ENCODE measurements around the gene ZNF610. TPM values are rescaled to one million over a fixed set of nuclear protein-coding genes. Genes with fewer than 3 reads are reported as not detected.

ZNF610 gene
- total RNA-seq, 1 experiment from 2014 or later, result 0.47 TPM

GRCh38 chr19:52370341-52370710 is 34.3 kb downstream of the ZNF610 start:
- in situ Hi-C loops (cut with HindIII; ENCODE audit: low sequenced_read_pairs), result no loop called here
- DNase-seq (ENCODE audit: low spot score), result no peak

GRCh38 chr19:52391135-52391534 is 55.1 kb downstream of the ZNF610 start:
- in situ Hi-C loops (cut with HindIII; ENCODE audit: low sequenced_read_pairs), result no loop called here
- no peak for DNase-seq (ENCODE audit: low spot score)

GRCh38 chr19:52397310-52398080 is 61.5 kb downstream of the ZNF610 start, which contains the start of gene ZNF528:
Gene ZNF528 (plus strand): TSS chr19:52397849. CDS start chr19:52402014, 4,165 bp downstream.
- in situ Hi-C loops (cut with HindIII; ENCODE audit: low sequenced_read_pairs), result no loop called here
- peak; percentile 87 for DNase-seq (ENCODE audit: low spot score)

GRCh38 chr19:52398081-52398441 is 62.0 kb downstream of the ZNF610 start:
- DNase-seq (ENCODE audit: low spot score), result no peak
- in situ Hi-C loops (cut with HindIII; ENCODE audit: low sequenced_read_pairs), result no loop called here

- no peak for DNase-seq (ENCODE audit: low spot score)
- in situ Hi-C loops (cut with HindIII; ENCODE audit: low sequenced_read_pairs), result no loop called here
Measured at GRCh38 chr19:52410276-52410675, 74.2 kb downstream of the ZNF610 start.

GRCh38 chr19:52415711-52416110 is 79.7 kb downstream of the ZNF610 start:
- DNase-seq (ENCODE audit: low spot score), result no peak
- in situ Hi-C loops (cut with HindIII; ENCODE audit: low sequenced_read_pairs), result no loop called here

Other genes with a start within 250 kb of the ZNF610 start
- gene ZNF841, start 240.5 kb upstream of the ZNF610 start, total RNA-seq (2014; rRNA removed; shearing (Covaris generic)), result 1.8 and 2.2 TPM in 2 replicates
- gene ZNF616, start 196.3 kb upstream of the ZNF610 start, total RNA-seq (2014; rRNA removed; shearing (Covaris generic)), result 6.3 and 8.6 TPM in 2 replicates
- gene ZNF836, start 164.6 kb upstream of the ZNF610 start, total RNA-seq (2014; rRNA removed; shearing (Covaris generic)), result 0.49 and 3.1 TPM in 2 replicates
- gene PPP2R1A, start 146.2 kb upstream of the ZNF610 start, total RNA-seq (2014; rRNA removed; shearing (Covaris generic)), result 226 and 269 TPM in 2 replicates
- 5.6 and 6.8 TPM in 2 replicates for gene ZNF766, start 66.7 kb upstream of the ZNF610 start, total RNA-seq (2014; rRNA removed; shearing (Covaris generic))
- gene ZNF480, start 39.1 kb upstream of the ZNF610 start, total RNA-seq (2014; rRNA removed; shearing (Covaris generic)), result 4.9 and 9.1 TPM in 2 replicates
- gene ZNF880, start 33.7 kb downstream of the ZNF610 start, total RNA-seq (2014; rRNA removed; shearing (Covaris generic)), result not detected in 2 replicates
- gene ZNF528, start 61.6 kb downstream of the ZNF610 start, total RNA-seq (2014; rRNA removed; shearing (Covaris generic)), result not detected in 2 replicates
- gene ZNF534, start 92.9 kb downstream of the ZNF610 start, total RNA-seq (2014; rRNA removed; shearing (Covaris generic)), result not detected in 2 replicates
- gene ZNF578, start 117.3 kb downstream of the ZNF610 start, total RNA-seq (2014; rRNA removed; shearing (Covaris generic)), result not detected in 2 replicates
- 4.2 and 4.5 TPM in 2 replicates for gene ZNF808, start 191.4 kb downstream of the ZNF610 start, total RNA-seq (2014; rRNA removed; shearing (Covaris generic))
- gene ZNF701, start 234.0 kb downstream of the ZNF610 start, total RNA-seq (2014; rRNA removed; shearing (Covaris generic)), result 1.1 and 1.2 TPM in 2 replicates

Data from G401 (cell line).